ENCODE results near the gene IFI6. TPM values are rescaled to one million over a fixed set of nuclear protein-coding genes. Genes with fewer than 3 reads are reported as not detected.

Gene IFI6
- total and polyA plus RNA-seq, 4 donors, result 5.9 to 339 (median 169) TPM

DNA sequence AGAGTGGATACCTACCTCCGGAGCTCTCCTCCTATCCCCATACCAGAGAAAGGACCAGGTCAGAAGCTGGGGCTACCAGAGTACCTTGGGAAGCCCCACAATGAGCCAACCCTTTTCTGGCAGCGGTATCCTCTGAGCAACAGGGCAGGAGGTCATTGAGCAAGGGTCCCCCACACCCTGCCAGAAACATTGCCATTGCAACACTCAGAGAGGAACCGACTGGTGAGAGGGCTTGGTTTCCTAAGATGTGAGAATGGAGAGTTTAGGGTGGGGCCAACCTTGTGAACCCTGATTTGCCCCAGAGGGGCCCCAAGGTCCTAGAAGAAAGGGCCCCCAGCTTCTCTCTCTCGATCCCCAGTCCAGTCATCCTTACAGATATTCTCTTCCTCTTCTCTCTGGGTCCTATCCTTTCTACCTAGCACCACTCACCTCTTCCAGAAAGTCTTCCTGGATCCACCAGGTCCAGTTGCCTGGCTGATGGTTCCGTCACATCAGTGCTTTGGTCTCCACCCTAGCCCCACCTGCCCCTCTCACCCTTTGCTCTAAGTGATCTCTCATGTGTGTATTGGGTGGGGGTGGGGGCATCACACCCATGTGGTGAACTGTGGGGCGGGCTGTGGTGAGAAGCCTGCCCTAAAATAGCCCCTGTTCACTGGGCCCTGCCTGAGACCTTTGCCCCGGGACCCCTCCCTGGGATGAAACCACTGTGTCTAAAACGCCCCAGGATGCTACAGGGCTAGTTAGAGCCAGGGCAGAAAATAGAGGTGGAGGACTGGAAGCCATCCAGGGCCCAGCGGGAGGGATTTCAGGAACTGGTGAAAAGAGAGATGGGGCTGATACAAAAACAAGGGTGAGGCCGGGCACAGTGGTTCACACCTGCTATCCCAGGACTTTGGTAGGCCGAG lies 45.7 kb downstream of the IFI6 start (continued):
- TF ChIP-seq, protein P1, sequence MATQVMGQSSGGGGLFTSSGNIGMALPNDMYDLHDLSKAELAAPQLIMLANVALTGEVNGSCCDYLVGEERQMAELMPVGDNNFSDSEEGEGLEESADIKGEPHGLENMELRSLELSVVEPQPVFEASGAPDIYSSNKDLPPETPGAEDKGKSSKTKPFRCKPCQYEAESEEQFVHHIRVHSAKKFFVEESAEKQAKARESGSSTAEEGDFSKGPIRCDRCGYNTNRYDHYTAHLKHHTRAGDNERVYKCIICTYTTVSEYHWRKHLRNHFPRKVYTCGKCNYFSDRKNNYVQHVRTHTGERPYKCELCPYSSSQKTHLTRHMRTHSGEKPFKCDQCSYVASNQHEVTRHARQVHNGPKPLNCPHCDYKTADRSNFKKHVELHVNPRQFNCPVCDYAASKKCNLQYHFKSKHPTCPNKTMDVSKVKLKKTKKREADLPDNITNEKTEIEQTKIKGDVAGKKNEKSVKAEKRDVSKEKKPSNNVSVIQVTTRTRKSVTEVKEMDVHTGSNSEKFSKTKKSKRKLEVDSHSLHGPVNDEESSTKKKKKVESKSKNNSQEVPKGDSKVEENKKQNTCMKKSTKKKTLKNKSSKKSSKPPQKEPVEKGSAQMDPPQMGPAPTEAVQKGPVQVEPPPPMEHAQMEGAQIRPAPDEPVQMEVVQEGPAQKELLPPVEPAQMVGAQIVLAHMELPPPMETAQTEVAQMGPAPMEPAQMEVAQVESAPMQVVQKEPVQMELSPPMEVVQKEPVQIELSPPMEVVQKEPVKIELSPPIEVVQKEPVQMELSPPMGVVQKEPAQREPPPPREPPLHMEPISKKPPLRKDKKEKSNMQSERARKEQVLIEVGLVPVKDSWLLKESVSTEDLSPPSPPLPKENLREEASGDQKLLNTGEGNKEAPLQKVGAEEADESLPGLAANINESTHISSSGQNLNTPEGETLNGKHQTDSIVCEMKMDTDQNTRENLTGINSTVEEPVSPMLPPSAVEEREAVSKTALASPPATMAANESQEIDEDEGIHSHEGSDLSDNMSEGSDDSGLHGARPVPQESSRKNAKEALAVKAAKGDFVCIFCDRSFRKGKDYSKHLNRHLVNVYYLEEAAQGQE (IDR thresholded peaks at IDR 0.05), result no peak
- no peak for TF ChIP-seq HNF4A (conservative IDR thresholded peaks at IDR 0.05)
- no peak for TF ChIP-seq YY1 (IDR thresholded peaks at IDR 0.05)
- TF ChIP-seq, protein P2, sequence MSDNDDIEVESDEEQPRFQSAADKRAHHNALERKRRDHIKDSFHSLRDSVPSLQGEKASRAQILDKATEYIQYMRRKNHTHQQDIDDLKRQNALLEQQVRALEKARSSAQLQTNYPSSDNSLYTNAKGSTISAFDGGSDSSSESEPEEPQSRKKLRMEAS (IDR thresholded peaks at IDR 0.05), result no peak

DNA sequence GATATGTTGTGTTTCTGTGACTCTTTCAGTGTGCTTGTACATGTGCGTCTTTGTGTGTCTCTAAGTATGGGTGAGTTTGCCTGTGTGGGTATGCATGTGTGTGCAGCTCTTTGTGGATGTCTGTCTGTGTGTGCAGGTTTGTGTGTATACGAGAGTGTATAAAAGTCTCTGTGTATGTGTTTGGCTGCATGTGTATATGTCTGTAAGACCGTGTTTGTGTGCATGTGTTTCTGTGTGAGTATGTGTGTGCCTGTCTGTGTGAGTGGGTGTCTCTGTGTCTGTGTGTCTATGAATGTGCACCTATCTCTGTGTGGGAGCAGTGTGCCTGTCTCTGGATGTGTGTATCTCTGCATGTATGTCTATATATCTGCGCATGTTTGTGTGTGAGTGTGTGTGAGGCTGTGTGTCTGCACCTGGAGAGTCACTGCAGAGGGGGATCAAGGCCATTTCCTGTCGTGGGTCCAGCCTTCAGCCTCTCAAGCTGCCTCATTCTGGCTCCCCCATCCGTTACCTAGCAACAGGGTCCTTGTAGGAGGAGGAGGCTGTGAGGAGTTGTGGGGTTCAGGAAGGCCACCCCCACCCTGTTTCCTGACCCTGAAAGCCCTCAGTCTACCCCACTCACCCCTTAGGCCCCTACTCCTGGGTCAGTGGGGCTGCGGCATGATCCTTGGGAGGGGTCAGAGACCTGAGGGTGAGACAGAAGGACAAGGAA lies 47.4 kb downstream of the IFI6 start:
- Histone ChIP-seq H3K27ac (ENCODE audit: low read depth in 1 of 2, low read length in 2 of 2) (peak overlapping the region in 1 of 2 donors; percentile 28), H3K9me3 (ENCODE audit: control insufficient read depth in 4 of 4, low read length in 3 of 4) (no peaks in the 10 kb centered on the region), H3K36me3 (ENCODE audit: control insufficient read depth in 4 of 4, insufficient read depth in 3 of 4, low read depth in 1 of 4, low read length in 3 of 4) (no peaks in the 10 kb centered on the region), H3K4me3 (ENCODE audit: low read depth in 1 of 3, low read length in 3 of 3) (no peak overlapping the region), H3K27me3 (ENCODE audit: control insufficient read depth in 4 of 4, insufficient read depth in 4 of 4, low read length in 3 of 4) (no peaks in the 10 kb centered on the region), H3K9ac (ENCODE audit: low read depth in 1 of 2, low read length in 2 of 2) (no peak overlapping the region), H3K4me1 (ENCODE audit: control insufficient read depth in 4 of 4, insufficient read depth in 4 of 4, low read length in 3 of 4) (peaks cover 0 to 7% (median 0%) of the 10 kb centered on the region in 4 donors)
- 65% methylated on average over 7 of the region's 7 CpGs for WGBS
- no peak for DNase-seq (ENCODE audit: low spot score)
- TF ChIP-seq HNF4A (conservative IDR thresholded peaks at IDR 0.05), result no peak
- no peak for TF ChIP-seq HNF4G (IDR thresholded peaks at IDR 0.05)
- TF ChIP-seq, protein P3, sequence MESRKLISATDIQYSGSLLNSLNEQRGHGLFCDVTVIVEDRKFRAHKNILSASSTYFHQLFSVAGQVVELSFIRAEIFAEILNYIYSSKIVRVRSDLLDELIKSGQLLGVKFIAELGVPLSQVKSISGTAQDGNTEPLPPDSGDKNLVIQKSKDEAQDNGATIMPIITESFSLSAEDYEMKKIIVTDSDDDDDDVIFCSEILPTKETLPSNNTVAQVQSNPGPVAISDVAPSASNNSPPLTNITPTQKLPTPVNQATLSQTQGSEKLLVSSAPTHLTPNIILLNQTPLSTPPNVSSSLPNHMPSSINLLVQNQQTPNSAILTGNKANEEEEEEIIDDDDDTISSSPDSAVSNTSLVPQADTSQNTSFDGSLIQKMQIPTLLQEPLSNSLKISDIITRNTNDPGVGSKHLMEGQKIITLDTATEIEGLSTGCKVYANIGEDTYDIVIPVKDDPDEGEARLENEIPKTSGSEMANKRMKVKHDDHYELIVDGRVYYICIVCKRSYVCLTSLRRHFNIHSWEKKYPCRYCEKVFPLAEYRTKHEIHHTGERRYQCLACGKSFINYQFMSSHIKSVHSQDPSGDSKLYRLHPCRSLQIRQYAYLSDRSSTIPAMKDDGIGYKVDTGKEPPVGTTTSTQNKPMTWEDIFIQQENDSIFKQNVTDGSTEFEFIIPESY (IDR thresholded peaks at IDR 0.05), result no peak
- no peak for TF ChIP-seq FOXA1 (IDR thresholded peaks at IDR 0.05)
- TF ChIP-seq SP1 (IDR thresholded peaks at IDR 0.05), result no peak
- TF ChIP-seq, protein P4, sequence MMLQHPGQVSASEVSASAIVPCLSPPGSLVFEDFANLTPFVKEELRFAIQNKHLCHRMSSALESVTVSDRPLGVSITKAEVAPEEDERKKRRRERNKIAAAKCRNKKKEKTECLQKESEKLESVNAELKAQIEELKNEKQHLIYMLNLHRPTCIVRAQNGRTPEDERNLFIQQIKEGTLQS (IDR thresholded peaks at IDR 0.05), result no peak
- peak; percentile 81 for TF ChIP-seq NR2F2 (IDR thresholded peaks at IDR 0.05)
- TF ChIP-seq EGR1 (IDR thresholded peaks at IDR 0.05; ENCODE audit: low read depth in 2 of 2), result no peak
